Measurements from ENCODE around the gene PPM1H.

- TF ChIP-seq, protein P1, sequence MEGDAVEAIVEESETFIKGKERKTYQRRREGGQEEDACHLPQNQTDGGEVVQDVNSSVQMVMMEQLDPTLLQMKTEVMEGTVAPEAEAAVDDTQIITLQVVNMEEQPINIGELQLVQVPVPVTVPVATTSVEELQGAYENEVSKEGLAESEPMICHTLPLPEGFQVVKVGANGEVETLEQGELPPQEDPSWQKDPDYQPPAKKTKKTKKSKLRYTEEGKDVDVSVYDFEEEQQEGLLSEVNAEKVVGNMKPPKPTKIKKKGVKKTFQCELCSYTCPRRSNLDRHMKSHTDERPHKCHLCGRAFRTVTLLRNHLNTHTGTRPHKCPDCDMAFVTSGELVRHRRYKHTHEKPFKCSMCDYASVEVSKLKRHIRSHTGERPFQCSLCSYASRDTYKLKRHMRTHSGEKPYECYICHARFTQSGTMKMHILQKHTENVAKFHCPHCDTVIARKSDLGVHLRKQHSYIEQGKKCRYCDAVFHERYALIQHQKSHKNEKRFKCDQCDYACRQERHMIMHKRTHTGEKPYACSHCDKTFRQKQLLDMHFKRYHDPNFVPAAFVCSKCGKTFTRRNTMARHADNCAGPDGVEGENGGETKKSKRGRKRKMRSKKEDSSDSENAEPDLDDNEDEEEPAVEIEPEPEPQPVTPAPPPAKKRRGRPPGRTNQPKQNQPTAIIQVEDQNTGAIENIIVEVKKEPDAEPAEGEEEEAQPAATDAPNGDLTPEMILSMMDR (IDR thresholded peaks at IDR 0.05), result no peak
- TF ChIP-seq EZH2 (IDR thresholded peaks at IDR 0.05; ENCODE audit: borderline replicate concordance, insufficient read depth, low read depth, low read length, poor library complexity, severe bottlenecking), result no peak
Measured at GRCh38 chr12:62705846-62706245, 229.1 kb downstream of the PPM1H start.

All from B cell (primary cell).